Measurements from ENCODE around the gene SCAANT1.
A peak's percentile ranks its signal among the peaks of the same experiment; 100 is the strongest.

Gene SCAANT1

DNA sequence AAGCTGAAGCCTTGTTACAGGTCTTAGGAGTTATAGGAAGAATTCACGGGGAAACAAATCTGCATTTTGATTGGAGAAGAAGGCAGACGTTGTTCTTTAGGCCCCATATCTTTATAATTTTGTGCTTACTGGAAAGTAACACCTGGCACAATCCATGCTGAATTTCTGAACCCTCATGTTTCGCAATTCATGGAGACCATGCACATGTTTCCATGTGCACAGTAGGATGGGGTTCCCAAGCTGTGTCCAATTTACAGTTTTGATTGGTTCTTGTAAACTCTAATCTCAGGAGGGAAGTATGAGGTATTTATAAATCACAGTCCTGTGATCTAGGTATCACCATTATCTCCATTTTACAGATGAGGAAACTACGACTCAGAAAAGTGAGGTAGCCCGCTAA lies 7.8 kb upstream of the SCAANT1 start:
- no peaks in the 10 kb centered on the region for H3K27me3 Mint-ChIP-seq
- H3K4me1 Mint-ChIP-seq (ENCODE audit: low read depth) = peaks cover 78% of the 10 kb centered on the region
- no peak overlapping the region for H3K27ac Mint-ChIP-seq
- no peak overlapping the region for H3K4me3 Mint-ChIP-seq
- H3K36me3 Mint-ChIP-seq (ENCODE audit: low read depth) = peaks cover 84% of the 10 kb centered on the region
- no peaks in the 10 kb centered on the region for H3K9me3 Mint-ChIP-seq

DNA sequence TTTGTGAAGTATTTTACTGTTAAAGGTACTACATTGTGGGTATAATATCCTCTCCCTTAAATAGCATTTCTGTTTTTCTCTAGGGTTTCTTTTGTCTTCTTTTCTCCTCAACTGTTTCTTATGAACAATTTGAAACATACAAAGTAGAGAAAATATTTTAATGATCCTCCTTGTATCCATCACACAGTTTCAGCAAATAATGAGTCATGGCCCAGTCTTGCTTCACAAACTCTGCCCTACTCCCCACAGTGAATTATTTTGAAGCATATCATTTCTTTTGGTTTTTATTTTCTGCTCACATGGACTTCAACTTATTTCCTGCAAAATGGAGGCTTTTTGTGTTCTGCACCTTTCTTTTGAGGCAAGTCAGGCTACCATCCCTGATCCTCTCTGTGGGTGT lies 6.1 kb upstream of the SCAANT1 start:
- Mint-ChIP-seq H3K4me1 (ENCODE audit: low read depth) (peaks cover 80% of the 10 kb centered on the region), H3K36me3 (ENCODE audit: low read depth) (peaks cover 80% of the 10 kb centered on the region), H3K27me3 (no peaks in the 10 kb centered on the region), H3K4me3 (no peak overlapping the region), H3K9me3 (no peaks in the 10 kb centered on the region), H3K27ac (no peak overlapping the region)

DNA sequence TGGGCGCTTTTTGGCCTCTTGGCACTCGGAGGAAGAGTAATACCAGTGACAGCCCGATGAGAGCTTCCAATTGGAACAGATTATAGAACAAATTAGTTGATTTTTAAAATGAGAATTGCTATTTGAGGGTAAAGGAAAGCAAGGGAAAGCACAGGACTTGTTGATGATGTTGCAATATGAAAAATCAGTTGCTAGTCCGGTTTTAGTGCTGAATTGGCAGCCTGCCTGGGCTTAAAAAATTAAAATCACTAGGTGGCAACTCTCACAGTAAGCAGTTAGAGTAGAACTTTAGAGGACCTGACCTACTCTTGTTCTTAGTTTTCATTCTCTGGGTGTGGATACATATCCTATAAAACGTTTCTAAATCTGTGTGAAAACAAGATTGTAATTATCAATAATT lies 2.1 kb upstream of the SCAANT1 start:
- Mint-ChIP-seq H3K4me3 (peak overlapping the region; percentile 87), H3K9me3 (no peaks in the 10 kb centered on the region), H3K4me1 (ENCODE audit: low read depth) (peaks cover 76% of the 10 kb centered on the region), H3K27me3 (no peaks in the 10 kb centered on the region), H3K27ac (no peak overlapping the region), H3K36me3 (ENCODE audit: low read depth) (peaks cover 48% of the 10 kb centered on the region)

DNA sequence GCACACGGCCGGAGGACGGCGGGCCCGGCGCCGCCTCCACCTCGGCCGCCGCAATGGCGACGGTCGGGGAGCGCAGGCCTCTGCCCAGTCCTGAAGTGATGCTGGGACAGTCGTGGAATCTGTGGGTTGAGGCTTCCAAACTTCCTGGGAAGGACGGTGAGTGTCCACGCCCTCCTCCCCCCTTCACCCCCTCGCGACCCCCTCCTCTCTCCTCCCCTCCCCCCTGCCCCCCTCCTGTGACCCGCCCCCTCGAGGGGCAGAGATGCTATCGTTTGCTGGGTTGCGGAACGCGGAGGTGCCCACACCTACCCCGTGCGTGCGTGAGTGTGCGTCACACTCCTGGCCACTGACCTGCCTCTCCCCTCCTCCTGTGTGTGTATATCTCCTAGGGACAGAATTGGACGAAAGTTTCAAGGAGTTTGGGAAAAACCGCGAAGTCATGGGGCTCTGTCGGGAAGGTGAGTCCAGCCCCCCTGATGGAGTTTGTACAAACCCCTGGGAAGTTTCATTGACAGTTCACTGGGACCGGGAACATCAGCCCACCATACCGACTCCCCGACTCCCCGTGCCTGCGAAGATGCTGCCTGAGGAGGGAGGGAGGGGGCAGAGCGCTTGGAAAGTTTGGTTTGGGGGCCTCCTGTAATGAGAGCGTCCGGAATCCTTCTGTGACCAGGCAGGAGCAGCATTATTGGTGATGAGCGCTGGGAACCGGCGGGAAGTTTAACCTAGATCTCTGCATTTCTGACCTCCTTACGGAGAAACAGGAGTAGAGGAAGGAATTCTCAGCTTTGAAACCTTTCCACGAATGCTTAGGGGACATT lies 795 bp upstream of the SCAANT1 start:
- H3K4me3 Mint-ChIP-seq = peak overlapping the region; percentile 87
- no peaks in the 10 kb centered on the region for H3K27me3 Mint-ChIP-seq
- peak overlapping the region; percentile 91 for H3K27ac Mint-ChIP-seq
- peaks cover 63% of the 10 kb centered on the region for H3K4me1 Mint-ChIP-seq (ENCODE audit: low read depth)
- H3K36me3 Mint-ChIP-seq (ENCODE audit: low read depth) = peaks cover 36% of the 10 kb centered on the region
- no peaks in the 10 kb centered on the region for H3K9me3 Mint-ChIP-seq

DNA sequence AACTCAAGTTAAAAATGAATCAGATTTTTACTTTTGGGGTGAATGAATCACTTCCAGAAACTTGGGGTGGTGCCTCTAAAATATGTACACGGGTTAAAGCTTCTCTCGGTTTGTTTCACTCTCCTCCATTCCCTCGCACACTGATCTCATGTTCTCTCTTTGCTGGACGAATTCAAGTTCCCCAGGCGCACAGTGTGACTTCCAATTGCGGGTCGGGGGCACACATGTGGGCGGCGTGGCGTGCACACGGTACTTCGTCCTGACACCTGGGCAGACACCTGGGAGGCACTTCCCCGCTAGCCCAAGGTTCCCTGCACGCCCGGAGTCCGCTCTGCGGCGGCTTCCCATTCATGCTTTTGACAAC lies 692 bp downstream of the SCAANT1 start:
- H3K4me3 Mint-ChIP-seq = peak overlapping the region; percentile 93
- H3K27ac Mint-ChIP-seq = peak overlapping the region; percentile 99
- H3K36me3 Mint-ChIP-seq (ENCODE audit: low read depth) = peaks cover 23% of the 10 kb centered on the region
- H3K9me3 Mint-ChIP-seq = no peaks in the 10 kb centered on the region
- peaks cover 55% of the 10 kb centered on the region for H3K4me1 Mint-ChIP-seq (ENCODE audit: low read depth)
- no peaks in the 10 kb centered on the region for H3K27me3 Mint-ChIP-seq

DNA sequence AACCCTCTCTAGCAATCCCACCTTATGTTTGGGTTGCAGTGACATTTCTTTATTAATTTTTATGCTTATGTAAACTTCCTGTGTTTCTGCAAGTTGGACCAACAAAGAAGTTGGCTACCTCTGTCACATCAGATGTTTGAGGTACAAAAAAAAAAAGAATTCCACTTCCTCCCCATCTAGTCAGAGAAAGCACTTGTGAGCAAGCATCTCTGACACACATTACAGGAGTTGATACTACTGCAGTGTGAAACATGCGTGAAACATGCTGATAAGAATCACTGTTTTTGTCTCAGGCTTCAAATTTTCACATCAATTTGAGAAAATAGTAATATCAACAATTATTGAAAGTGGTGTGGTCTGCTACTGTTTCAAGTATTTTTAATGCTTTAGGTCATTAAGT lies 1.3 kb downstream of the SCAANT1 start:
- Mint-ChIP-seq H3K4me3 (peak overlapping the region; percentile 93), H3K27ac (peak overlapping the region; percentile 99), H3K27me3 (no peaks in the 10 kb centered on the region), H3K36me3 (ENCODE audit: low read depth) (peaks cover 17% of the 10 kb centered on the region), H3K9me3 (no peaks in the 10 kb centered on the region), H3K4me1 (ENCODE audit: low read depth) (peaks cover 49% of the 10 kb centered on the region)

DNA sequence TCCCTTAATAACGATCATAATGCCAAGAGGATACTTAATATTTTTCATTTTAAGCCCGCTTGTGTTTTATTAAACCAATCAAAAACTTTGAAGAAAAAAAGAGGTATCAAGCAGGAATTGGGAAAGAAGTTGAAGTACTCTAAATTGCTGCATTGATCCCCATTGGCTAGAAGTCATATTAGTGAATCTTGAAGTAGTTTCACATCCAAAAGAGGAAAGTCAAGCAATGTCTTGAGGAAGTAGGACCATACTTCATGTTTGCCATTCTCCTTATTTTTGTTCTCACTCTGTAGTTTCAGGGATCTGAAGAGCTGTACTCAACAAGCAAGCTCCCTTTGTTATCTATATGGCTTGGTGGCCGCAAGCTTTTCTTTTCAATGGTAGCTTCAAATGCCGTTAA lies 2.2 kb downstream of the SCAANT1 start:
- H3K4me1 Mint-ChIP-seq (ENCODE audit: low read depth) = peaks cover 45% of the 10 kb centered on the region

DNA sequence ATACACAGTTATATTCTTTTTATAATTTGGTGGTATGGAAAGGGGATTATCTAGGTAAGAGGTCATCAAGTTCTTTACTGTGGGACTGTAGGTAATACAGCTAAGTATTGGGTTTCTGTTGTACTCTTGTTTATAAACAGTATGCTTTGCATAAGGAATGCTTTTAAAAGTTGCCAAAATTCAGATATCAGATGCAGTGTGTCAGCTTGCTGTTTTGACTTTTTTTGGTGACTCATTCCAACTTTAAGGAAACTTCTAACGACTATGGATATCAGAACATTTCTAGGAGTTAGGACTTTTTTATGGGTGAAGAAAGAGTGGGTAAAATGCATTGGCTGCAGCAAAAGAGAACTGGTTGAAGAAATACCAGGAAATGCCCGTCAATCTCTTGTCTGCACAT lies 2.8 kb downstream of the SCAANT1 start:
- Mint-ChIP-seq H3K9me3 (no peaks in the 10 kb centered on the region), H3K27ac (no peak overlapping the region), H3K4me1 (ENCODE audit: low read depth) (peaks cover 43% of the 10 kb centered on the region)

More for the DNA sequence above, 2.2 kb downstream of the SCAANT1 start:
- Mint-ChIP-seq H3K27ac (peak overlapping the region; percentile 15), H3K27me3 (no peaks in the 10 kb centered on the region), H3K4me3 (no peak overlapping the region), H3K36me3 (ENCODE audit: low read depth) (peaks cover 16% of the 10 kb centered on the region), H3K9me3 (no peaks in the 10 kb centered on the region)

DNA sequence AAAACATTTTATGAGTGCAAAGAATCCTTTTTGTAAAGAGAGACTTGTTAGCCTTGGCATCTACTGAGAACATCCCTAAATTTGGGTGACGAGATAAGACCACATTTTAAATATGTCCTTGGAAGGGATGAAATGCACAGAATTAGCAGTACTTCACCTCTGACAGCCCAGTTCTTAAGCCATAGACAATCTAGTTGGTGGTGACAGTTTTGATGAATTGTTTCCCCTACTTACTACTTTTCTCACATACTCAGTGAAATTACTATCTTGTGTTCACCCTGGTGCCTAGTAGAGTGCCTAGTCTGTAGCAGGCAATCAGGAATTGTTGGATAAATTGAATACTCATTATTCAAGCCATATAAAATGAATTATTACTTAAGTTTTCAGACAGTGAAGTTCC lies 3.4 kb downstream of the SCAANT1 start:
- Mint-ChIP-seq H3K4me1 (ENCODE audit: low read depth) (peaks cover 37% of the 10 kb centered on the region), H3K4me3 (no peak overlapping the region), H3K9me3 (no peaks in the 10 kb centered on the region), H3K27ac (no peak overlapping the region), H3K27me3 (no peaks in the 10 kb centered on the region), H3K36me3 (ENCODE audit: low read depth) (peaks cover 10% of the 10 kb centered on the region)

More for the DNA sequence above, 2.8 kb downstream of the SCAANT1 start:
- no peak overlapping the region for H3K4me3 Mint-ChIP-seq
- peaks cover 12% of the 10 kb centered on the region for H3K36me3 Mint-ChIP-seq (ENCODE audit: low read depth)
- no peaks in the 10 kb centered on the region for H3K27me3 Mint-ChIP-seq

DNA sequence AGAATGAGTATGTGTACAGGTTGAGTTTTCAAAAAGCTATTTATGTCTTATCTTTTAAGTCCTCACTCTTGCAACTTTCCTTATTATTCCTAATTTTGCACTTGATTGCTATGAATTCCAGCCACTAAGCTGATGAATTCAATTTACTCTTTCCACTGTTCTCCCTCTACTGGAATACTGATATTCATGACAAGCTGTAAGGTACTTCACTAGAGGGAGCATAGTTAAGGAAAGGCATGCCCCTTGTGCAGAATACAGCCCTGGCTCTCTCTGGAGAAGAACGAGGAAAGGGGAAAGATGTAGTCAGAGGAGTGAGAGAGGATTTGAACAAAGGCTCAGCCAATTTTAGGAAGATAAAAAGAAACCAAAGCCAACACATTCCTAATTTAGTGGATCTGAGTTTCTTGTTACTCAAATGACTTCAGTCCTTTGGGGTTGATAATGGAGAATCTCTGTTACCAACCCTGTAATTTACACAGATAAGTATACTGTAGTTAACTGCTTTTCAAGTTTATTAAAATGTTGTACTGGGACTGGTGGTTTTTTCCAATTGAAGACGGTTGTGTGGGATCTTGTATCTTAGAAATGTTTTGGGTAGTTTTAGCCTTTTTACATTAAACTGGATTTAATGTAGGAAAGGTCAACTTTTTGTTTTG lies 4.0 kb downstream of the SCAANT1 start:
- Mint-ChIP-seq H3K4me3 (no peak overlapping the region), H3K9me3 (no peaks in the 10 kb centered on the region), H3K27ac (no peak overlapping the region), H3K4me1 (ENCODE audit: low read depth) (peaks cover 31% of the 10 kb centered on the region), H3K27me3 (no peaks in the 10 kb centered on the region), H3K36me3 (ENCODE audit: low read depth) (peaks cover 9% of the 10 kb centered on the region)

DNA sequence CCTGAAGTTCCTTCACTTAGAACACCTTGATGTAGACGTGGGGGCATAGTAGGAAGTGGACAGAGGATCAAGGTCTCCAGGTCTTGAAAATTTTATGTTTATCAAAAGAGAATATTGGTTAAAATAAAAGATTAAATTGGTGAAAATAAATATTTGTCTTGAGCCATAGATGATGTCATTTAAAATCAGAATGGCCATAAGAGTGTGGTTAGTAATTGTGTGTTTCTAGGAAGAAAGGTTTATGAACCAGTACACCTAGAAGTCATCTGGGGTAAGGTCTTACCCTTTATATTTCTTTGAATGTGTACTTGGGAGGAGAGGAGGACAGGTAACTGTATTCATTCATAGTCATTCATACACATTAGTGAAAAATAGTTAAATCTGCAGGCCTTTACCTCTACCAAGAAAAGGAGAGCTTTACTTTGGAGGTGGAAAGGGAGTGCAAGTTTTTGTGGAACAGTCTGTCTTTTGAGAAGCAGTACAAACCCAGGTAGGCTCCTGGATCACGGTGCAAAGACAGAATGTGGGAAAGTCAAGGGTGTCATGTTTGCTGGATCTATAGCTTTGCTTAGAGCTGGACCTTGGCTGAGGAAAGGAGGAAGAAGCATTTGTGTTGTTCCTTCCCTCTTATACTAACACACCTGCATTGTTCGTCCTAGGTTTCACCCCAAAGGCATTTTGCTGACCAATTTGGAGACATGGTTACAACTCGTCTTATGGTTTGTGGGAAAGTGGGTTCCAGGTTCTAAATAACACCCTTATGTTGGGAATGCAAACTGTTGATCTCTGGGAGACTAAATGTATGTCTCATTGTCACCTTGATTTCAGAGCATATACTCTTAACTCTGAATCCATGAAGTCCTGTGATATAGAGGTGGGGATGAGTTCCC lies 6.2 kb downstream of the SCAANT1 start:
- H3K4me3 Mint-ChIP-seq = no peak overlapping the region
- H3K9me3 Mint-ChIP-seq = peaks cover 4% of the 10 kb centered on the region
- peaks cover 21% of the 10 kb centered on the region for H3K36me3 Mint-ChIP-seq (ENCODE audit: low read depth)
- no peak overlapping the region for H3K27ac Mint-ChIP-seq
- no peaks in the 10 kb centered on the region for H3K27me3 Mint-ChIP-seq
- H3K4me1 Mint-ChIP-seq (ENCODE audit: low read depth) = peaks cover 20% of the 10 kb centered on the region

DNA sequence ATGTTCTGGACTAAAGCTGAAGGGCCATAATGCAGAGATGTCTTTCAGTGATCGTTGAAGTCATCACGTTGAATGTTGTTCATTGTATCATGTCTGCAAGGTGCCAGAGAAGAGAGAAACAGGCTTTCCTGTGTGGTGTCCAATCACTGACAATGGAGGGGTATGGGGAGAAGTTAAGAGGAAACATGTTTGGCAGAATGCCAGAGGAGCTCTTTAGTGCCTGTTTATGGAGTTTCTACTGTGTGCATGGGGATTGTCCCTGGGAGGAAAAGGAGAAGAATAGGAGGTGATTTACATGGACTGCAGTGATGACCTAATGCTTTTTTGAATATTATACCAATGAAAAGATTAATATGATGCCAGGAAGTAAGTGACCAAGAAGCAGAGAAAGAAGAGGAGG lies 11.7 kb downstream of the SCAANT1 start:
- Mint-ChIP-seq H3K9me3 (peaks cover 4% of the 10 kb centered on the region), H3K27ac (no peak overlapping the region), H3K27me3 (no peaks in the 10 kb centered on the region), H3K36me3 (ENCODE audit: low read depth) (peaks cover 41% of the 10 kb centered on the region), H3K4me1 (ENCODE audit: low read depth) (peaks cover 30% of the 10 kb centered on the region), H3K4me3 (no peak overlapping the region)

DNA sequence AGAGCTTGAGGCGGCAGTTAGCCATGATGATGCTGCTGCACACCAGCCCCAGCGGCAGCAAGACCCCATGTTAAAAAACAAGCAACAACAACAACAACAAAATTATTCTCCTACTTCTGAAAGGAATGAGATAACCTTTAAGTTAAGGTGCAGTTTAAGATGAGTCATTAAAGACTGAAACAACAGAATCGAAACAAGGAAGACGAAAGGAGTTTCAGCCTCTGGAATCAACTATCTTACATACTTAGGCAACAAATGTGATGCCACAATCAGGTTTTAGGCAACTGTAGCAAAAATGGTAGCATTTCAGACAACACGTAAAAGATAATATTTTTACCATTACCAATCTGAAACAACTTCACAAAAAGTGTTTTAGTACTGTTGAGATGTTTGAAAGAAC lies 12.2 kb downstream of the SCAANT1 start:
- Mint-ChIP-seq H3K27me3 (no peaks in the 10 kb centered on the region), H3K4me3 (no peak overlapping the region), H3K9me3 (peaks cover 4% of the 10 kb centered on the region), H3K4me1 (ENCODE audit: low read depth) (peaks cover 34% of the 10 kb centered on the region), H3K27ac (no peak overlapping the region), H3K36me3 (ENCODE audit: low read depth) (peaks cover 41% of the 10 kb centered on the region)

DNA sequence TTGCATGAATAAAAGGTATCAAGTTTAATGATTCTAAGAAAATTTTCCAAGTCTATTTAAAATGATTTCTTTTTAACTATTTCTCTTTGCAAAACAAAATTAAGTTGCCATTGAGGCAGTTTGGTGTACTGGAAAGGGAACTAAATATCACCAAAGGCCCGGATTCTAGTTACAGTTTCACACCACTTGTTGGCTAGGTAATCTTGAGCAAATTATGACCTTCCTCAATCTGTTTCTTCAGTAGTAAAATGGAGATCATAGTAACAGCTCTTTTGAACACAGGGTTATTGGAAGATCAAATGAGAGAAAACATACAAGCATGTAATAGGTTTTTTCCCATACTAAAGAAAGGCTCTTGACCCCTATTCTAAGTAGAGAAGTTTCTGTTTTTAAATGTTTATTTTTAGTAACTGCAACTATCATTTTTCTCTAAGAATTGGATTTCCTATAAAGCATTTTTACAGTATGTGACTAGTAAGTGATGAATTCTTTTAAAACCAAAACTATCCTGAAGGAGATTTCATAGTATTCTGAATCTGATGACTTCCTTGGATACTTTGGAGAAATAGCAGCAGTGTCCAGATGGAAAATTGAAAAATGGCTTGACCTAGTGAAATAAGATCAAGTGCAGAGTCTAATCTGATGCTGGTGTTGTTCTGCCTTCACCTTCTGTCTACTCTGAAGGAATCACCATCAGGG lies 15.7 kb downstream of the SCAANT1 start:
- Mint-ChIP-seq H3K36me3 (ENCODE audit: low read depth) (peaks cover 36% of the 10 kb centered on the region), H3K4me3 (no peak overlapping the region), H3K27ac (peak overlapping the region; percentile 26), H3K4me1 (ENCODE audit: low read depth) (peaks cover 49% of the 10 kb centered on the region), H3K27me3 (no peaks in the 10 kb centered on the region), H3K9me3 (peaks cover 4% of the 10 kb centered on the region)

Measured in stimulated activated naive CD8-positive, alpha-beta T cell treated with anti-CD3 and anti-CD28 coated beads, Interleukin-15, Interleukin-2, amounts not matched to agents 100 ng/mL and 50 ng/mL, for 24 hours (primary cell).